ENCODE results near the gene STOML1. TPM values are rescaled to one million over a fixed set of nuclear protein-coding genes. Genes with fewer than 3 reads are reported as not detected.

Gene STOML1
- total RNA-seq, 1 experiment from 2014 or later: 2.5 TPM

DNA sequence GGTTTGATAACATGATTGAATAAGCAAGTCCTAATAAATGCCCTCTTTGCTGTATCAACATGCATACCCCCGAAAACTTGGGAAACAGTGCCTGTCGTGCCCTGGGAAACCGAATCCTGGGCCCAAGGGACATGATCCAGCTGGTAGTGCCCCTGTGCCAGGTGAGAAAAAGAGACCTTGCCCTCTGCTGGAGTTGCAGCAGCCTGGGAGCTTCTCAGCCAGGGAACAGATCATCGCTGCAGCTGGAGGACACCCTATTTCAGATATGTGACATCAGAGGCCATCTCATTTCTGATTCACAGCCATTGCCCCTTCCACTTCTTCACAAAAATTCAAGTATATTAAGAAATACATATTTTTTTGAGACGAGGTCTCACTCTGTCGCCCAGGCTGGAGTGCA, 32.3 kb downstream of the STOML1 start:
- no CpG with 5 or more reads among the region's 6 CpGs for WGBS (ENCODE audit: extremely low coverage, insufficient read length, low lambda C conversion rate)
- no peak overlapping the region for H3K27ac ChIP-seq (ENCODE audit: insufficient read length, low read depth, low read length)
- no peak overlapping the region for H3K4ac ChIP-seq (ENCODE audit: low read depth, low read length)

More for the DNA sequence above, 32.3 kb downstream of the STOML1 start:
- H3K27me3 Mint-ChIP-seq (ENCODE audit: low read depth): peaks cover 13% of the 10 kb centered on the region
- Histone ChIP-seq H3K79me1 (ENCODE audit: insufficient read depth, low read depth, low read length, poor library complexity, severe bottlenecking) (no peaks in the 10 kb centered on the region), H4K5ac (ENCODE audit: insufficient read length, low read depth, low read length) (no peak overlapping the region), H2BK15ac (ENCODE audit: low read depth, low read length) (no peak overlapping the region), H3K79me2 (ENCODE audit: insufficient read depth, low read length) (no peaks in the 10 kb centered on the region), H2BK20ac (ENCODE audit: low read depth, low read length, poor library complexity, severe bottlenecking) (no peak overlapping the region), H3T11ph (ENCODE audit: low read length) (no peak overlapping the region), H3K56ac (ENCODE audit: insufficient read length, low read depth, low read length) (no peak overlapping the region), H3K14ac (ENCODE audit: insufficient read depth, low read length) (no peak overlapping the region), H3K9me3 (ENCODE audit: control insufficient read depth, low read depth, low read length) (no peaks in the 10 kb centered on the region), H2BK12ac (ENCODE audit: insufficient read length, low read depth, low read length) (no peak overlapping the region), H2AFZ (ENCODE audit: low read length) (no peak overlapping the region), H3K4me2 (ENCODE audit: insufficient read depth, insufficient read length, low read length) (no peak overlapping the region), H3K23me2 (ENCODE audit: insufficient read length, low read depth, low read length, poor library complexity, severe bottlenecking) (no peaks in the 10 kb centered on the region), H2BK120ac (ENCODE audit: low read depth, low read length, poor library complexity, severe bottlenecking) (no peak overlapping the region), H3K4me1 (ENCODE audit: insufficient read depth, low read length) (no peaks in the 10 kb centered on the region), H3K23ac (ENCODE audit: insufficient read length, low read depth, low read length) (no peak overlapping the region), H2AK5ac (ENCODE audit: insufficient read length, low read length) (no peak overlapping the region), H3K27me3 (ENCODE audit: insufficient read depth, low read length) (no peaks in the 10 kb centered on the region), H4K20me1 (ENCODE audit: control insufficient read depth, insufficient read depth, insufficient read length) (no peaks in the 10 kb centered on the region), H4K91ac (ENCODE audit: insufficient read length, low read depth, low read length) (no peak overlapping the region), H4K8ac (replicated peaks; ENCODE audit: insufficient read length, low read depth, low read length) (no peak overlapping the region), H3K18ac (ENCODE audit: insufficient read length, low read depth, low read length) (no peak overlapping the region), H2BK5ac (ENCODE audit: insufficient read length, low read length) (no peak overlapping the region), H3K9ac (ENCODE audit: extremely low read depth, insufficient read length, low read length) (no peak overlapping the region)
- TF ChIP-seq, protein P1, sequence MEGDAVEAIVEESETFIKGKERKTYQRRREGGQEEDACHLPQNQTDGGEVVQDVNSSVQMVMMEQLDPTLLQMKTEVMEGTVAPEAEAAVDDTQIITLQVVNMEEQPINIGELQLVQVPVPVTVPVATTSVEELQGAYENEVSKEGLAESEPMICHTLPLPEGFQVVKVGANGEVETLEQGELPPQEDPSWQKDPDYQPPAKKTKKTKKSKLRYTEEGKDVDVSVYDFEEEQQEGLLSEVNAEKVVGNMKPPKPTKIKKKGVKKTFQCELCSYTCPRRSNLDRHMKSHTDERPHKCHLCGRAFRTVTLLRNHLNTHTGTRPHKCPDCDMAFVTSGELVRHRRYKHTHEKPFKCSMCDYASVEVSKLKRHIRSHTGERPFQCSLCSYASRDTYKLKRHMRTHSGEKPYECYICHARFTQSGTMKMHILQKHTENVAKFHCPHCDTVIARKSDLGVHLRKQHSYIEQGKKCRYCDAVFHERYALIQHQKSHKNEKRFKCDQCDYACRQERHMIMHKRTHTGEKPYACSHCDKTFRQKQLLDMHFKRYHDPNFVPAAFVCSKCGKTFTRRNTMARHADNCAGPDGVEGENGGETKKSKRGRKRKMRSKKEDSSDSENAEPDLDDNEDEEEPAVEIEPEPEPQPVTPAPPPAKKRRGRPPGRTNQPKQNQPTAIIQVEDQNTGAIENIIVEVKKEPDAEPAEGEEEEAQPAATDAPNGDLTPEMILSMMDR (conservative IDR thresholded peaks at IDR 0.05): no peak
- no peak overlapping the region for H3K4me3 Mint-ChIP-seq
- peaks cover under 1 to 2% of the 10 kb centered on the region in 2 experiments for H3K4me1 Mint-ChIP-seq
- no peaks in the 10 kb centered on the region for H3K36me3 Mint-ChIP-seq (ENCODE audit: insufficient read depth in 1 of 3, low read depth in 3 of 3)
- no peaks in the 10 kb centered on the region for H3K9me3 Mint-ChIP-seq
- H3K27ac Mint-ChIP-seq: no peak overlapping the region
- DNase-seq: no peak

Data from H9 (cell line).